Activated CD4-positive, alpha-beta T cell treated with anti-CD3 and anti-CD28 coated beads, Interleukin-2, Interleukin-4, amounts not matched to agents 100 ng/mL and 50 ng/mL, durations not matched to agents 16 hours and 8 hours (primary cell): ENCODE measurements around the gene FXYD3.
"Not testable (repeated sequence)": the region's sequence is repeated elsewhere in the genome, so short reads cannot be mapped to it uniquely, and the experiment has no call there.

ENCODE experiments used
- DNase-seq: peaks from one replicate; pipeline ENCODE4 v3.0.0-alpha.2; 2020; ENCODE audit warnings: low spot score

FXYD3 gene

GRCh38 chr19:35143231-35143715 is 27.6 kb downstream of the FXYD3 start, which contains the start of gene FXYD7:
TSS of gene FXYD7 (plus strand) at chr19:35143255. CDS start at chr19:35143334, 79 bp downstream.
- DNase-seq = no peak

GRCh38 chr19:35143818-35144217 is 28.2 kb downstream of the FXYD3 start:
- no peak for DNase-seq

- DNase-seq = no peak
Measured at GRCh38 chr19:35144259-35144599, 28.6 kb downstream of the FXYD3 start.

GRCh38 chr19:35144600-35145436 is 29.2 kb downstream of the FXYD3 start:
- DNase-seq = no peak

GRCh38 chr19:35146746-35147459 is 31.3 kb downstream of the FXYD3 start:
- DNase-seq = no peak

GRCh38 chr19:35149463-35149862 is 33.8 kb downstream of the FXYD3 start:
- no peak for DNase-seq

- no peak for DNase-seq
Measured at GRCh38 chr19:35150445-35150844, 34.8 kb downstream of the FXYD3 start.

GRCh38 chr19:35151273-35152065 is 35.8 kb downstream of the FXYD3 start:
- DNase-seq = no peak

GRCh38 chr19:35153129-35153522 is 37.5 kb downstream of the FXYD3 start:
- not testable (repeated sequence) for DNase-seq

GRCh38 chr19:35153701-35154524 is 38.3 kb downstream of the FXYD3 start:
- peak; percentile 68 for DNase-seq

GRCh38 chr19:35154525-35155406 is 39.1 kb downstream of the FXYD3 start, which contains the start of gene FXYD5:
TSS of gene FXYD5 (plus strand) at chr19:35154735. CDS start at chr19:35155551, 816 bp downstream.
- peak; percentile 61 for DNase-seq

GRCh38 chr19:35155441-35155840 is 39.8 kb downstream of the FXYD3 start:
- peak; percentile 37 for DNase-seq

GRCh38 chr19:35155981-35156672 is 40.5 kb downstream of the FXYD3 start:
- DNase-seq = no peak

GRCh38 chr19:35156673-35157014 is 41.0 kb downstream of the FXYD3 start:
- DNase-seq = no peak

GRCh38 chr19:35157431-35157830 is 41.8 kb downstream of the FXYD3 start:
- DNase-seq = no peak

GRCh38 chr19:35159606-35160005 is 44.0 kb downstream of the FXYD3 start:
- no peak for DNase-seq

GRCh38 chr19:35160629-35161433 is 45.2 kb downstream of the FXYD3 start:
- DNase-seq = no peak

- DNase-seq = no peak
Measured at GRCh38 chr19:35161434-35161743, 45.8 kb downstream of the FXYD3 start.
